A673 (cell line): ENCODE measurements around the gene IL17REL. TPM values are rescaled to one million over a fixed set of nuclear protein-coding genes. Genes with fewer than 3 reads are reported as not detected.

Source experiments
- BruUV-seq: library from RNA; stranded (reverse); fragments of 400-500 nt; replicated peaks from 2 replicates; lab custom pipeline; 2021; lab: Mats Ljungman, UMichigan
- CTCF ChIA-PET: fragments of 300-600 bp; sonication (Branson Sonifier 250); formaldehyde crosslinking; loops from one replicate; lab custom pipeline; 2022; ENCODE audit warnings: antibody characterized with exemption; lab: Charles Lee
- POLR2A ChIA-PET: fragments of 300-600 bp; sonication (Branson Sonifier 250); formaldehyde crosslinking; loops from one replicate; lab custom pipeline; 2022; ENCODE audit warnings: antibody characterized with exemption; ENCODE audit not compliant: low non-redundant PET; lab: Charles Lee
- DNase-seq: peaks from one replicate; pipeline ENCODE4 v3.0.0-alpha.2; 2015; ENCODE audit warnings: low spot score
- H3K27ac ChIP-seq: fragments of 200-600 bp; sonication (generic); 2 replicates; pipeline ENCODE4 v1.5.1; 2016; ENCODE audit warnings: mixed run types, low read depth, mild to moderate bottlenecking, mixed read lengths, antibody characterized with exemption, low read length; ENCODE audit not compliant: poor library complexity, severe bottlenecking
- H3K27me3 ChIP-seq: fragments of 200-600 bp; sonication (generic); replicated peaks from 2 replicates; pipeline ENCODE4 v1.6.1; 2017; ENCODE audit warnings: mixed run types, low read depth, mild to moderate bottlenecking, mixed read lengths, antibody characterized with exemption, low read length; ENCODE audit not compliant: insufficient read depth, poor library complexity
- H3K36me3 ChIP-seq: fragments of 200-600 bp; sonication (generic); 2 replicates; pipeline ENCODE4 v1.6.1; 2016; ENCODE audit warnings: mixed run types, mild to moderate bottlenecking, mixed read lengths, antibody characterized with exemption, low read length; ENCODE audit not compliant: insufficient read depth, poor library complexity, severe bottlenecking
- H3K4me1 ChIP-seq: fragments of 200-600 bp; sonication (generic); 2 replicates; pipeline ENCODE4 v1.6.1; 2017; ENCODE audit warnings: mixed run types, mild to moderate bottlenecking, mixed read lengths, antibody characterized with exemption, low read length; ENCODE audit not compliant: insufficient read depth, poor library complexity, severe bottlenecking
- H3K4me3 ChIP-seq: fragments of 200-600 bp; sonication (generic); 2 replicates; pipeline ENCODE4 v1.5.1; 2016; ENCODE audit warnings: low read depth, mixed run types, mild to moderate bottlenecking, mixed read lengths, low read length; ENCODE audit not compliant: poor library complexity, severe bottlenecking
- H3K9me3 ChIP-seq: fragments of 200-600 bp; sonication (generic); 2 replicates; pipeline ENCODE4 v1.6.1; 2016; ENCODE audit warnings: mixed run types, low read depth, mild to moderate bottlenecking, mixed read lengths, antibody characterized with exemption, low read length; ENCODE audit not compliant: poor library complexity, severe bottlenecking
- EZH2 ChIP-seq: fragments of 200-600 bp; sonication (generic); IDR thresholded peaks from 2 replicates; pipeline ENCODE4 v1.6.1; 2017; ENCODE audit warnings: borderline replicate concordance, low read depth, mild to moderate bottlenecking, mixed read lengths, antibody characterized with exemption, low read length; ENCODE audit not compliant: poor library complexity, severe bottlenecking
- intact Hi-C: fragments of 100-400 bp; cut with micrococcal nuclease; formaldehyde crosslinking; loops from one replicate; pipeline ENCODE4 v1.10.0; 2022; ENCODE audit not compliant: unreplicated experiment
- total RNA-seq: library from RNA; stranded (reverse); gene quantifications from 2 replicates; pipeline ENCODE4 v1.2.3, GENCODE V29; 2021
- TF ChIP-seq, protein P1 (sequence below): fragments of 300-800, 200-600 bp; sonication (generic); conservative IDR thresholded peaks from 2 replicates; pipeline ENCODE4 v1.5.1; 2017; ENCODE audit warnings: low read depth, mild to moderate bottlenecking, antibody characterized with exemption, low read length, moderate library complexity, mixed read lengths

Gene IL17REL
- total RNA-seq, 1 experiment from 2014 or later: not detected

- no peaks in the 10 kb centered on the region for H3K36me3 ChIP-seq
- intact Hi-C loops: no loop called here
- POLR2A ChIA-PET: no interaction called here
- H3K27me3 ChIP-seq: peaks cover 9% of the 10 kb centered on the region
- no peak for DNase-seq
- BruUV-seq: no TSS peak
- TF ChIP-seq, protein P1, sequence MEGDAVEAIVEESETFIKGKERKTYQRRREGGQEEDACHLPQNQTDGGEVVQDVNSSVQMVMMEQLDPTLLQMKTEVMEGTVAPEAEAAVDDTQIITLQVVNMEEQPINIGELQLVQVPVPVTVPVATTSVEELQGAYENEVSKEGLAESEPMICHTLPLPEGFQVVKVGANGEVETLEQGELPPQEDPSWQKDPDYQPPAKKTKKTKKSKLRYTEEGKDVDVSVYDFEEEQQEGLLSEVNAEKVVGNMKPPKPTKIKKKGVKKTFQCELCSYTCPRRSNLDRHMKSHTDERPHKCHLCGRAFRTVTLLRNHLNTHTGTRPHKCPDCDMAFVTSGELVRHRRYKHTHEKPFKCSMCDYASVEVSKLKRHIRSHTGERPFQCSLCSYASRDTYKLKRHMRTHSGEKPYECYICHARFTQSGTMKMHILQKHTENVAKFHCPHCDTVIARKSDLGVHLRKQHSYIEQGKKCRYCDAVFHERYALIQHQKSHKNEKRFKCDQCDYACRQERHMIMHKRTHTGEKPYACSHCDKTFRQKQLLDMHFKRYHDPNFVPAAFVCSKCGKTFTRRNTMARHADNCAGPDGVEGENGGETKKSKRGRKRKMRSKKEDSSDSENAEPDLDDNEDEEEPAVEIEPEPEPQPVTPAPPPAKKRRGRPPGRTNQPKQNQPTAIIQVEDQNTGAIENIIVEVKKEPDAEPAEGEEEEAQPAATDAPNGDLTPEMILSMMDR: no peak
- no peaks in the 10 kb centered on the region for H3K9me3 ChIP-seq
- H3K4me1 ChIP-seq: peaks cover 6% of the 10 kb centered on the region
- no peak overlapping the region for H3K27ac ChIP-seq
- H3K4me3 ChIP-seq: no peak overlapping the region
- CTCF ChIA-PET: no interaction called here
Measured at GRCh38 chr22:50053861-50054260, 41.3 kb upstream of the IL17REL start.

DNA sequence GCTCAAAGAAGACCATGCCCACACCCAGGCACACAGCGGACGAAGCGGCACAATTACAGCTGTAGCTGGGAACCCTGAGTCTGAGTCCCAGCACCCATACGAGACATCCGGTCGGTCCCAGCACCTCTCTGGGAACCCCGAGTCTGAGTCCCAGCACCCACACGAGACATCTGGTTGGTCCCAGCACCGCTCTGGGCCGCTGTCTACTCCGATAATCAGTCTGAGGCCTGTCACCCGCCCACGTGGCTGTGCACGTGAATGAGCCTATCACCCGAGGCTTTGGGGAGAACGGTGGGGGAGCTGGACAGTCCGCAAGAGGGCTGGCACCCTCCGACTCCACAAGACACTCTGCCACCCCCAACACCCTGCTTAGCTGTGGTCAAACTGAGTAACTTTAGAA lies 39.4 kb upstream of the IL17REL start:
- intact Hi-C loops: no loop called here
- Histone ChIP-seq H3K9me3 (no peaks in the 10 kb centered on the region), H3K4me1 (no peaks in the 10 kb centered on the region), H3K27ac (no peak overlapping the region), H3K27me3 (no peaks in the 10 kb centered on the region), H3K4me3 (no peak overlapping the region), H3K36me3 (no peaks in the 10 kb centered on the region)
- no peak for DNase-seq
- CTCF ChIA-PET: no interaction called here
- no TSS peak for BruUV-seq
- TF ChIP-seq, protein P1: no peak
- no peak for TF ChIP-seq EZH2
- POLR2A ChIA-PET: no interaction called here

GRCh38 chr22:50049299-50050195 lies 37.0 kb upstream of the IL17REL start:
- no peaks in the 10 kb centered on the region for H3K9me3 ChIP-seq
- TF ChIP-seq, protein P1: no peak
- no peak for TF ChIP-seq EZH2
- no peaks in the 10 kb centered on the region for H3K36me3 ChIP-seq
- intact Hi-C loops: no loop called here
- POLR2A ChIA-PET: no interaction called here
- no peak overlapping the region for H3K4me3 ChIP-seq
- no peak for DNase-seq
- no peak overlapping the region for H3K27ac ChIP-seq
- H3K27me3 ChIP-seq: no peaks in the 10 kb centered on the region
- BruUV-seq: no TSS peak
- CTCF ChIA-PET: interaction anchor here (1.7 kb wide), 1 partner anchor 19 kb away, joined by 4 read pairs; no protein-coding TSS in a partner anchor
- H3K4me1 ChIP-seq: no peaks in the 10 kb centered on the region
